ENCODE measurements around the gene SVOPL.

SVOPL gene

DNA sequence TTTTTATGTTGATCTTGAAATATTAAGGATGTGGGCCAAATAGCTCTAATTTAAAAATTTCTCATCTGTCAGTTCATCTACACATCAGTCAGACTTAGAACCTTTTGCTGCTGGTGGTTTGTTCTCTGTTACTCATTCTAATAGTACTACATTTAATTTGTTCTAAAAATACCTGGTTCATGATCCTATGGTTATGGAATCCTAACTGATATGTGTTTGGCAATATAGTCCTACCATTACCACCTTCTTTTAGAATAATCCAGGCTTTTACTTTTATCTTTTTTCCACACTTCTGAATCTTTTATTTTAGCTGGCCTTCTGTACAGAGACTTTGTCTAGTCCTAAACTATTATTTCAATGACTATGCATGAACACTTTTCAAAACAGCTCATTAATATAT lies 116.9 kb downstream of the SVOPL start:
- TF ChIP-seq, protein P1, sequence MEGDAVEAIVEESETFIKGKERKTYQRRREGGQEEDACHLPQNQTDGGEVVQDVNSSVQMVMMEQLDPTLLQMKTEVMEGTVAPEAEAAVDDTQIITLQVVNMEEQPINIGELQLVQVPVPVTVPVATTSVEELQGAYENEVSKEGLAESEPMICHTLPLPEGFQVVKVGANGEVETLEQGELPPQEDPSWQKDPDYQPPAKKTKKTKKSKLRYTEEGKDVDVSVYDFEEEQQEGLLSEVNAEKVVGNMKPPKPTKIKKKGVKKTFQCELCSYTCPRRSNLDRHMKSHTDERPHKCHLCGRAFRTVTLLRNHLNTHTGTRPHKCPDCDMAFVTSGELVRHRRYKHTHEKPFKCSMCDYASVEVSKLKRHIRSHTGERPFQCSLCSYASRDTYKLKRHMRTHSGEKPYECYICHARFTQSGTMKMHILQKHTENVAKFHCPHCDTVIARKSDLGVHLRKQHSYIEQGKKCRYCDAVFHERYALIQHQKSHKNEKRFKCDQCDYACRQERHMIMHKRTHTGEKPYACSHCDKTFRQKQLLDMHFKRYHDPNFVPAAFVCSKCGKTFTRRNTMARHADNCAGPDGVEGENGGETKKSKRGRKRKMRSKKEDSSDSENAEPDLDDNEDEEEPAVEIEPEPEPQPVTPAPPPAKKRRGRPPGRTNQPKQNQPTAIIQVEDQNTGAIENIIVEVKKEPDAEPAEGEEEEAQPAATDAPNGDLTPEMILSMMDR (IDR thresholded peaks at IDR 0.05): no peak
- Histone ChIP-seq H3K4me1 (ENCODE audit: control insufficient read depth in 1 of 2, insufficient read depth in 1 of 2, low read depth in 1 of 2, low read length in 1 of 2) (no peaks in the 10 kb centered on the region), H3K27ac (no peak overlapping the region), H3K9me3 (no peaks in the 10 kb centered on the region), H3K4me3 (ENCODE audit: low read depth in 1 of 2, low read length in 1 of 2) (no peak overlapping the region), H3K27me3 (no peaks in the 10 kb centered on the region), H3K36me3 (peaks cover 58% of the 10 kb centered on the region)

DNA sequence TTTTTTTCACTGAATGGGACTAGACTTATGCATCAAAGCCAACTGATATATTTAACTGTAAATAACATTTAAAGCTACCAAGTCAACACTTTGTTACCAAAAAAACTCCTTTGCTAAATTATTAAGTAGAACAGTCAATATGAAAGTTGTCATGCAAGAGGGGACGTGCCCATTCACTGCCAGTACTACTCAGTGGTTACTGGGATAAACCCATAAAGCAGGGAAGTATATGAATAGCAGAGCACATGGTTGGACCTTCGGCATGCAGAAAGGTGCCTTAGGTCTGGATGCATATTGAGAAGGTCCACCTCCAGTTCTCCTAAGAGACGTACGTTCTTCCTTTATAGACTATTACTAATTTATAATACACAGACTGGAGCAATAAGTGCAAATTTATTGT lies 120.1 kb downstream of the SVOPL start:
- peaks cover 64% of the 10 kb centered on the region for H3K36me3 ChIP-seq
- H3K27me3 ChIP-seq: no peaks in the 10 kb centered on the region
- H3K4me1 ChIP-seq (ENCODE audit: control insufficient read depth in 1 of 2, insufficient read depth in 1 of 2, low read depth in 1 of 2, low read length in 1 of 2): no peaks in the 10 kb centered on the region
- TF ChIP-seq, protein P1 (IDR thresholded peaks at IDR 0.05): no peak
- no peak overlapping the region for H3K4me3 ChIP-seq (ENCODE audit: low read depth in 1 of 2, low read length in 1 of 2)
- no peak overlapping the region for H3K27ac ChIP-seq
- H3K9me3 ChIP-seq: no peaks in the 10 kb centered on the region

DNA sequence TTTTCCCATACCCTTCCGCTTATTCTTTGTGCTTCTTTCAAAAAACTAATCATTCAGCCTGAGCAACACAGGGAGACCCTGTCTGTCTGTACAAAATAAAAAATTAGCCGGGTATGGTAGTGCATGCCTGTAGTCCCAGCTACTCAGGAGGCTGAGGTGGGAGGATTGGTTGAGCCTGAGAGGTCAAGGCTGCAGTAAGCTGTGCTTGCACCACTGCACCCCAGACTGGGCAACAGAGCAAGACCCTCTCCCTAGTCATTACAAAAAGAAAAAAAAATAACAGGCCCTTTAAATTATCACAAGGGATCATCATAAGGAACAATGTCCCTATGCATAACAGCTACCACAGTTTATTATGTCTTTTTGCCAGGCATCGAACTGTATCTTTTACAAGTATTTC lies 121.5 kb downstream of the SVOPL start:
- H3K4me3 ChIP-seq (ENCODE audit: low read depth in 1 of 2, low read length in 1 of 2): no peak overlapping the region
- no peaks in the 10 kb centered on the region for H3K9me3 ChIP-seq
- no peaks in the 10 kb centered on the region for H3K4me1 ChIP-seq (ENCODE audit: control insufficient read depth in 1 of 2, insufficient read depth in 1 of 2, low read depth in 1 of 2, low read length in 1 of 2)
- H3K36me3 ChIP-seq: peaks cover 65% of the 10 kb centered on the region
- no peak overlapping the region for H3K27ac ChIP-seq
- H3K27me3 ChIP-seq: no peaks in the 10 kb centered on the region
- TF ChIP-seq, protein P1 (IDR thresholded peaks at IDR 0.05): no peak

DNA sequence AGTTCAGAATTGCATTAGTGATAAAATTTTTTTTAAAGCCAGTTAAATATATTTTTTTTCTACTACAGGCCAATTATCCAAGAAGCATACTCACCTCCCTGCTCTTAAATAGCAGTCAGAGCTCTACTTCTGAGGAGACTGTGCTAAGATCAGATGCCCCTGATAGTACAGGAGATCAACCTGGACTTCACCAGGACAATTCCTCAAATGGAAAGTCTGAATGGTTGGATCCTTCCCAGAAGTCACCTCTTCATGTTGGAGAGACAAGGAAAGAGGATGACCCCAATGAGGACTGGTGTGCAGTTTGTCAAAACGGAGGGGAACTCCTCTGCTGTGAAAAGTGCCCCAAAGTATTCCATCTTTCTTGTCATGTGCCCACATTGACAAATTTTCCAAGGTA lies 122.0 kb downstream of the SVOPL start:
- no peaks in the 10 kb centered on the region for H3K9me3 ChIP-seq
- peaks cover 64% of the 10 kb centered on the region for H3K36me3 ChIP-seq
- no peaks in the 10 kb centered on the region for H3K27me3 ChIP-seq
- no peak overlapping the region for H3K27ac ChIP-seq
- H3K4me1 ChIP-seq (ENCODE audit: control insufficient read depth in 1 of 2, insufficient read depth in 1 of 2, low read depth in 1 of 2, low read length in 1 of 2): no peaks in the 10 kb centered on the region
- TF ChIP-seq, protein P1 (IDR thresholded peaks at IDR 0.05): no peak
- H3K4me3 ChIP-seq (ENCODE audit: low read depth in 1 of 2, low read length in 1 of 2): no peak overlapping the region

DNA sequence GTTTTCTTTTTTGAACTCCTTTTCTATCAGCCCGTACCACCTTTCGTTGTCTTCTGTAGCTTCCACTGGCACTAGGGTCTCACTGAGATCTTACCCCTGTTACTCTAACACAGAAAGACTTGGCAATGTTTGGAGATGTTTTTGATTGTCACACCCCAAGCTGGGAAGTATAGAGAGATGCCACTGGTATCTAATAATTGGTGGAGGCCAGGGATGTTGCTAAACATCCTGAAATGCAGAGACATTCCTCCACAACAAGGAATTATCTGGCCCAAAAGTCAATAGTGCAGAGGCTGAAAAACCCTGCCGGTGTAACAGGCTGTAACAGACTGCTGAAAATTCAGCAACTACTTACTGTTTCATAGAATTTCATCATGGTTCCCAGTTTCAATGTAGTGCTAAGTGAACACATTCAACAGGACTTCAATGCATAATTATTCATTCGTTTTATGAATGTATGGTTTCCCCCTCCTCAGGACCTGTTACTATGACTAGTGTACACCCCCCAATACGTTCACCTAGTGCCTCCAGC lies 125.2 kb downstream of the SVOPL start:
- no peak overlapping the region for H3K4me3 ChIP-seq (ENCODE audit: low read depth in 1 of 2, low read length in 1 of 2)
- H3K27ac ChIP-seq: no peak overlapping the region
- TF ChIP-seq, protein P1 (IDR thresholded peaks at IDR 0.05): no peak
- no peaks in the 10 kb centered on the region for H3K9me3 ChIP-seq
- no peaks in the 10 kb centered on the region for H3K4me1 ChIP-seq (ENCODE audit: control insufficient read depth in 1 of 2, insufficient read depth in 1 of 2, low read depth in 1 of 2, low read length in 1 of 2)
- peaks cover 69% of the 10 kb centered on the region for H3K36me3 ChIP-seq
- H3K27me3 ChIP-seq: no peaks in the 10 kb centered on the region

DNA sequence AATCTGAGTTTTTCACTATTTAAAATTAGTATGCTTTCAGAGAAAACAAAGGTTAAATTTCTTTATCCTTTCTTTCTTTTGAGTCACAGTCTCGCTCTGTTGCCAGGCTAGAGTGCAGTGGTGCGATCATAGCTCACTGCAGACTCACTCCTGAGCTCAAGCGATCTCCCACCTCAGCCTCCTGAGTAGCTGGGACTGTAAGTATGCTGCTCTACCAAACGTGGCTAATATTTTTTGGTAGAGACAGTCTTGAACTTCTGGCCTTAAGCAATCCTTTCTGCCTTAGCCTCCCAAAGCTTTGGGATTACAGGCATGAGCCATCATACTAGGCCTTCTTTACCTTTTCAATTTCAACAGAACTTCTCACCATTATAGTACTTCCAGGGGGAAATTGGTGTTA lies 127.4 kb downstream of the SVOPL start:
- Histone ChIP-seq H3K36me3 (peaks cover 67% of the 10 kb centered on the region), H3K27me3 (no peaks in the 10 kb centered on the region), H3K4me1 (ENCODE audit: control insufficient read depth in 1 of 2, insufficient read depth in 1 of 2, low read depth in 1 of 2, low read length in 1 of 2) (no peaks in the 10 kb centered on the region), H3K9me3 (no peaks in the 10 kb centered on the region), H3K4me3 (ENCODE audit: low read depth in 1 of 2, low read length in 1 of 2) (no peak overlapping the region), H3K27ac (no peak overlapping the region)
- TF ChIP-seq, protein P1 (IDR thresholded peaks at IDR 0.05): no peak

Data from neutrophil (primary cell).